Keratinocyte (primary cell): ENCODE results near the gene PI4KA. TPM values are rescaled to one million over a fixed set of nuclear protein-coding genes. Genes with fewer than 3 reads are reported as not detected.
A peak's percentile ranks its signal among the peaks of the same experiment; 100 is the strongest.

Experiments used
- DNase-seq: peaks from one replicate; pipeline ENCODE4 v3.0.0-alpha.2; 2011; ENCODE audit warnings: low read depth, missing footprints, low spot score
- FAIRE-seq: peaks from 2 replicates; lab custom pipeline; 2011; peaks lifted over from hg19 to GRCh38; lab: Jason Lieb, UNC
- H2AFZ ChIP-seq: 2 replicates; pipeline ENCODE4 v1.6.0; 2012; ENCODE audit warnings: low read length, control low read depth, inconsistent platforms; ENCODE audit not compliant: control insufficient read depth
- H3K27ac ChIP-seq: 2 replicates; pipeline ENCODE4 v1.5.1; 2011; ENCODE audit warnings: low read length; ENCODE audit not compliant: control insufficient read depth, insufficient read depth
- H3K27me3 ChIP-seq: 3 replicates; pipeline ENCODE4 v1.6.0; 2011; ENCODE audit warnings: low read length; ENCODE audit not compliant: control insufficient read depth, insufficient read depth; ENCODE audit errors: extremely low read depth
- H3K36me3 ChIP-seq, 2 experiments: 2 replicates in 1 of 2; 3 replicates in 1 of 2; pipeline ENCODE4 v1.5.1; 2011; ENCODE audit warnings: low read length in 2 of 2, mild to moderate bottlenecking in 1 of 2; ENCODE audit not compliant: control insufficient read depth in 2 of 2, insufficient read depth in 2 of 2; ENCODE audit errors: extremely low read depth in 1 of 2
- H3K4me1 ChIP-seq: 3 replicates; pipeline ENCODE4 v1.5.1; 2011; ENCODE audit warnings: low read length; ENCODE audit not compliant: control insufficient read depth, insufficient read depth; ENCODE audit errors: extremely low read depth
- H3K4me2 ChIP-seq: 3 replicates; pipeline ENCODE4 v1.6.0; 2011; ENCODE audit warnings: low read depth, low read length; ENCODE audit not compliant: control insufficient read depth, insufficient read depth; ENCODE audit errors: extremely low read depth
- H3K4me3 ChIP-seq, 3 experiments: fragments of 200-600 bp in 1 of 3; sonication (generic) in 1 of 3; 2 replicates in 2 of 3; 3 replicates in 1 of 3; pipeline ENCODE4 v1.5.1; 2011 to 2016; ENCODE audit warnings: low read length in 3 of 3, mild to moderate bottlenecking in 3 of 3, control low read depth in 2 of 3, inconsistent platforms in 1 of 3, low read depth in 1 of 3, mixed read lengths in 1 of 3, mixed run types in 1 of 3, moderate library complexity in 1 of 3; ENCODE audit not compliant: control insufficient read depth in 2 of 3, insufficient read depth in 2 of 3; ENCODE audit errors: extremely low read depth in 1 of 3
- H3K79me2 ChIP-seq: 2 replicates; pipeline ENCODE4 v1.6.0; 2012; ENCODE audit warnings: low read length; ENCODE audit not compliant: control insufficient read depth, insufficient read depth
- H3K9ac ChIP-seq: 3 replicates; pipeline ENCODE4 v1.6.0; 2011; ENCODE audit warnings: low read length; ENCODE audit not compliant: control insufficient read depth, insufficient read depth; ENCODE audit errors: extremely low read depth
- H3K9me1 ChIP-seq: 3 replicates; pipeline ENCODE4 v1.6.0; 2011; ENCODE audit warnings: low read length; ENCODE audit not compliant: control insufficient read depth, insufficient read depth; ENCODE audit errors: extremely low read depth
- H3K9me3 ChIP-seq: 2 replicates; pipeline ENCODE4 v1.5.1; 2012; ENCODE audit warnings: low read depth, low read length; ENCODE audit not compliant: control insufficient read depth
- H4K20me1 ChIP-seq: 3 replicates; pipeline ENCODE4 v1.6.0; 2011; ENCODE audit warnings: low read length; ENCODE audit not compliant: control insufficient read depth, insufficient read depth; ENCODE audit errors: extremely low read depth
- CTCF ChIP-seq, 3 experiments: IDR thresholded peaks in 1 of 3; conservative IDR thresholded peaks in 1 of 3; optimal IDR thresholded peaks in 1 of 3; 2 replicates in 2 of 3; 3 replicates in 1 of 3; pipeline versions ENCODE3 to v1.5.1; 2011; ENCODE audit warnings: low read length in 3 of 3, mild to moderate bottlenecking in 3 of 3, moderate library complexity in 2 of 3, control low read depth in 1 of 3, inconsistent platforms in 1 of 3; ENCODE audit not compliant: insufficient read depth in 2 of 3; ENCODE audit errors: extremely low read depth in 1 of 3
- EZH2 ChIP-seq: IDR thresholded peaks from one replicate; pipeline ENCODE4 v1.6.1; 2012; ENCODE audit warnings: inconsistent platforms, mild to moderate bottlenecking, low read length, moderate library complexity
- dilution Hi-C: fragments of 300-500 bp; cut with MboI; formaldehyde crosslinking; loops from one replicate; pipeline ENCODE4 v1.7.0; 2020; ENCODE audit warnings: low sequenced_read_pairs; ENCODE audit not compliant: extremely low pct_ligation_motif_present
- polyA plus RNA-seq, 5 experiments: library from polyadenylated mRNA; depleted of rRNA in 3 of 5; stranded (reverse) in 3 of 5; stranded (forward) in 1 of 5; unstranded in 1 of 5; fragments of >200 nt; gene quantifications; 1 replicate in 1 of 5; 2 replicates in 3 of 5; 3 replicates in 1 of 5; pipeline versions ENCODE4 v1.2.1 to v1.2.3, GENCODE V29; 2011 to 2012; ENCODE audit warnings: missing spikeins in 2 of 5, low read depth in 1 of 5, low replicate concordance in 1 of 5

The PI4KA gene
- polyA plus RNA-seq, 1 donor (not counting 4 experiments of a cell fraction or from before 2014, with no cell fraction given) = 13.6 TPM

GRCh38 chr22:20776624-20777405 is 81.8 kb downstream of the PI4KA start:
- dilution Hi-C loops = no loop called here
- H4K20me1 ChIP-seq = no peaks in the 10 kb centered on the region
- peaks cover 4 to 6% of the 10 kb centered on the region in 2 experiments for H3K36me3 ChIP-seq
- H3K4me3 ChIP-seq = no peak overlapping the region
- H3K79me2 ChIP-seq = no peaks in the 10 kb centered on the region
- no peak for TF ChIP-seq CTCF (optimal IDR thresholded peaks at IDR 0.05 in 1 of 3, IDR thresholded peaks at IDR 0.05 in 1 of 3, conservative IDR thresholded peaks at IDR 0.05 in 1 of 3; ENCODE audit: extremely low read depth in 1 of 3, insufficient read depth in 2 of 3, low read length in 3 of 3)
- TF ChIP-seq EZH2 = no peak
- peak overlapping the region; percentile 42 for H3K27ac ChIP-seq
- no peak overlapping the region for H3K9ac ChIP-seq
- no peaks in the 10 kb centered on the region for H3K9me1 ChIP-seq
- no peaks in the 10 kb centered on the region for H3K9me3 ChIP-seq
- H2AFZ ChIP-seq = no peak overlapping the region
- H3K27me3 ChIP-seq = no peaks in the 10 kb centered on the region
- DNase-seq = no peak
- FAIRE-seq = no peak
- peaks cover 12% of the 10 kb centered on the region for H3K4me1 ChIP-seq
- H3K4me2 ChIP-seq = no peak overlapping the region

- Histone ChIP-seq H3K9ac (no peak overlapping the region), H3K4me2 (no peak overlapping the region), H3K4me1 (peaks cover 12% of the 10 kb centered on the region), H4K20me1 (no peaks in the 10 kb centered on the region), H3K9me1 (no peaks in the 10 kb centered on the region), H3K9me3 (no peaks in the 10 kb centered on the region), H3K27ac (no peak overlapping the region), H3K27me3 (no peaks in the 10 kb centered on the region), H3K79me2 (no peaks in the 10 kb centered on the region), H3K36me3 (peaks cover 4 to 6% of the 10 kb centered on the region in 2 experiments), H3K4me3 (no peak overlapping the region), H2AFZ (no peak overlapping the region)
- TF ChIP-seq CTCF (optimal IDR thresholded peaks at IDR 0.05 in 1 of 3, IDR thresholded peaks at IDR 0.05 in 1 of 3, conservative IDR thresholded peaks at IDR 0.05 in 1 of 3; ENCODE audit: extremely low read depth in 1 of 3, insufficient read depth in 2 of 3, low read length in 3 of 3) = no peak
- DNase-seq (no peak), FAIRE-seq (no peak)
- dilution Hi-C loops = no loop called here
Measured at GRCh38 chr22:20775342-20775895, 83.2 kb downstream of the PI4KA start.
